AG09309 (cell line): ENCODE results near the gene CELF2.

ENCODE experiments used
- DNase-seq: peaks from one replicate; pipeline ENCODE4 v3.0.0-alpha.2; 2010; ENCODE audit warnings: low read depth
- H3K4me3 ChIP-seq: 2 replicates; pipeline ENCODE4 v1.5.1; 2011; ENCODE audit warnings: mild to moderate bottlenecking, low read depth, low read length, moderate library complexity; ENCODE audit not compliant: control insufficient read depth
- CTCF ChIP-seq: IDR thresholded peaks from 2 replicates; pipeline ENCODE4 v1.5.1; 2011; ENCODE audit warnings: mild to moderate bottlenecking, low read depth, low read length, inconsistent platforms; ENCODE audit not compliant: insufficient read depth, control insufficient read depth; ENCODE audit errors: missing control alignments

The CELF2 gene

GRCh38 chr10:11272915-11273389 is 255.3 kb downstream of the CELF2 start:
- DNase-seq = no peak
- H3K4me3 ChIP-seq = no peak overlapping the region
- no peak for TF ChIP-seq CTCF

- no peak for TF ChIP-seq CTCF
- no peak for DNase-seq
- no peak overlapping the region for H3K4me3 ChIP-seq
These were observed 256.8 kb downstream of the CELF2 start for GRCh38 chr10:11274452-11274851.

- no peak for TF ChIP-seq CTCF
- H3K4me3 ChIP-seq = no peak overlapping the region
- DNase-seq = no peak
These were observed 258.0 kb downstream of the CELF2 start for GRCh38 chr10:11275651-11276050.

- H3K4me3 ChIP-seq = no peak overlapping the region
- no peak for DNase-seq
These were observed 258.8 kb downstream of the CELF2 start for GRCh38 chr10:11276449-11276990.

GRCh38 chr10:11279314-11279713 is 261.6 kb downstream of the CELF2 start:
- DNase-seq = no peak
- TF ChIP-seq CTCF = no peak
- no peak overlapping the region for H3K4me3 ChIP-seq

More at GRCh38 chr10:11276449-11276990, 258.8 kb downstream of the CELF2 start:
- no peak for TF ChIP-seq CTCF

- no peak overlapping the region for H3K4me3 ChIP-seq
- no peak for TF ChIP-seq CTCF
- no peak for DNase-seq
These were observed 262.7 kb downstream of the CELF2 start for GRCh38 chr10:11280187-11280932.
